Heart right ventricle (tissue), 16 donors: Measurements from ENCODE around the gene RCC2. TPM values are rescaled to one million over a fixed set of nuclear protein-coding genes. Genes with fewer than 3 reads are reported as not detected.

Experiments used
- ATAC-seq, 8 donors: fragments of 200-7000 bp; cut with Tn5 transposase; one replicate each; pipeline ENCODE4 v1.9.1; 2020; ENCODE audit warnings: mild to moderate bottlenecking in 8 of 8, moderate library complexity in 8 of 8, moderate number of reproducible peaks in 1 of 8
- DNase-seq, 2 donors: peaks; one replicate each; pipeline ENCODE4 v3.0.0-alpha.2; 2020
- H3K27ac ChIP-seq, 10 donors: fragments of 200-600 bp; sonication (generic) in 2 of 10; one replicate each; pipeline versions ENCODE4 v1.5.0 to v1.8.0; 2020 to 2022; ENCODE audit warnings: mild to moderate bottlenecking in 3 of 10
- H3K27me3 ChIP-seq, 7 donors: fragments of 200-600 bp; one replicate each; pipeline ENCODE4 v1.8.0; 2021 to 2022; ENCODE audit warnings: mild to moderate bottlenecking in 2 of 7
- H3K36me3 ChIP-seq, 9 donors: fragments of 200-600 bp; sonication (generic) in 1 of 9; one replicate each; pipeline versions ENCODE4 v1.5.0 to v1.8.0; 2020 to 2022; ENCODE audit warnings: mild to moderate bottlenecking in 2 of 9
- H3K4me1 ChIP-seq, 9 donors: fragments of 200-600 bp; sonication (generic) in 1 of 9; one replicate each; pipeline versions ENCODE4 v1.5.0 to v1.8.0; 2020 to 2022; ENCODE audit warnings: mild to moderate bottlenecking in 4 of 9
- H3K4me3 ChIP-seq, 10 donors: fragments of 200-600 bp; sonication (generic) in 2 of 10; one replicate each; pipeline versions ENCODE4 v1.5.0 to v1.8.0; 2020 to 2022; ENCODE audit warnings: mild to moderate bottlenecking in 7 of 10, moderate library complexity in 2 of 10
- H3K9me3 ChIP-seq, 11 donors: fragments of 200-600 bp in 10 of 11; sonication (generic) in 2 of 11; one replicate each; pipeline versions ENCODE4 v1.5.0 to v1.8.0; 2013 to 2022; ENCODE audit warnings: mild to moderate bottlenecking in 2 of 11, control low read depth in 1 of 11, moderate library complexity in 1 of 11
- CTCF ChIP-seq, 9 donors: fragments of 200-600 bp; sonication (generic) in 2 of 9; IDR thresholded peaks; one replicate each; pipeline versions ENCODE4 v1.5.0 to v1.8.0; 2021 to 2022; ENCODE audit warnings: antibody characterized with exemption in 9 of 9, mild to moderate bottlenecking in 5 of 9, moderate library complexity in 1 of 9
- WGBS, 2 donors: extraction: QIAGEN DNeasy Blood & Tissue Kit; methylation state at CpG; one replicate each; pipeline ENCODE4 v1.1.7; 2013; ENCODE audit warnings: inconsistent platforms in 1 of 2; 5-methylcytosine and 5-hydroxymethylcytosine counted together
- intact Hi-C, 10 donors: fragments of 100-400 bp; cut with DNase I; formaldehyde crosslinking; loops; one replicate each; pipeline versions ENCODE4 v1.11.1 to v1.14.2; 2022
- polyA plus RNA-seq, 2 donors: library from polyadenylated mRNA; stranded (reverse); fragments of 200-250 nt; gene quantifications; one replicate each; pipeline ENCODE4 v1.2.3, GENCODE V29; 2013
- total RNA-seq, 10 donors: library from RNA; stranded (reverse); fragmentation: NEBNext Ultra II Directional in 3 of 10; extraction: Animal tissue kit (Norgen Biotek cat#: 25700) in 3 of 10; gene quantifications; one replicate each; pipeline versions ENCODE4 v1.2.1 to v1.2.4, GENCODE V29; 2021 to 2023
- donor health status: Arrhythmogenic right ventricular cardiomyopathy.
- donor health status: ischemic (EF 13 %, LVEDD 7.1; RV severe dilation, severe dysfunction).
- donor health status: healthy with polysubstance abuse.
- donor health status: DM: no; HTN: yes; CAD: no.
- donor health status: DM: no; HTN: no; CAD: no.
- donor health status: ischemic (EF 25% LVEDD 6.9; RV normal size, moderate dysfunction).
- donor health status: ischemic (EF 25% LVEDD 5.7; RV mildly dilated, moderate dysfunction).
- donor health status: healthy.
- donor health status: DM: yes; HTN: yes; CAD: no.
- donor health status: Ischemic cardiomyopathy.
- donor health status: ischemic (EF 35%, LVEDD 5.7; RV mildly dilated, moderate dysfunction).
- donor health status: nonischemic (EF 11% LVEDD 7.7; RV severe dilation, severe dysfunction).
- donor health status: DM: yes; HTN: yes; CAD: no.
- donor health status: PGD.
- donor health status: ischemic (EF 29% LVEDD 5.4; RV normal size, mild dysfunction).
- donor health status: nonischemic (EF 23%, LVEDD 6.1; RV moderate dilation, normal function).

RCC2 gene
- total and polyA plus RNA-seq, 12 donors, result 9.0 to 25.3 (median 11.4) TPM

GRCh38 chr1:17438318-17439249 lies 893 bp downstream of the RCC2 start:
- Histone ChIP-seq H3K9me3 (no peaks in the 10 kb centered on the region), H3K27ac (peak overlapping the region; percentile 65 to 94 (median 82)), H3K27me3 (no peaks in the 10 kb centered on the region), H3K4me3 (peak overlapping the region; percentile 51 to 92 (median 79)), H3K36me3 (peaks cover 0 to 19% (median 0%) of the 10 kb centered on the region in 9 donors), H3K4me1 (peaks cover 0 to 35% (median 21%) of the 10 kb centered on the region in 9 donors)
- TF ChIP-seq CTCF (IDR thresholded peaks at IDR 0.05), result no peak
- WGBS, 2 donors, result 0% methylated on average over 62 to 76 of the region's 78 CpGs
- peak; percentile 35 to 77 (median 55) for ATAC-seq
- intact Hi-C loops, result loop anchor here in 3 of 10 donors (1.0 to 10.0 kb wide), 3 partner anchors 18 to 196 kb away; no protein-coding TSS in a partner anchor
- peak; percentile 67 to 73 for DNase-seq

- H3K36me3 ChIP-seq, result peaks cover 0 to 27% (median 0%) of the 10 kb centered on the region in 9 donors
- H3K9me3 ChIP-seq, result no peaks in the 10 kb centered on the region
- DNase-seq (peak; percentile 21 to 47), ATAC-seq (peak; percentile 54 to 72 (median 58))
- peaks cover 0 to 38% (median 21%) of the 10 kb centered on the region in 9 donors for H3K4me1 ChIP-seq
- no peak for TF ChIP-seq CTCF (IDR thresholded peaks at IDR 0.05)
- 0 to 1% methylated on average over 41 to 104 of the region's 115 CpGs for WGBS, 2 donors
- intact Hi-C loops, result loop anchor here in 1 of 10 donors (10.0 kb wide), 1 partner anchor 197 kb away; no protein-coding TSS in a partner anchor
- peak overlapping the region; percentile 65 to 94 (median 82) for H3K27ac ChIP-seq
- H3K4me3 ChIP-seq, result peak overlapping the region; percentile 51 to 92 (median 79)
- H3K27me3 ChIP-seq, result no peaks in the 10 kb centered on the region
Measured at GRCh38 chr1:17437580-17438317, 1.7 kb downstream of the RCC2 start.

- H3K4me3 ChIP-seq, result peak overlapping the region; percentile 18 to 92 (median 79)
- no peak for DNase-seq
- intact Hi-C loops, result loop anchor here in 1 of 10 donors (10.0 kb wide), 1 partner anchor 198 kb away; no protein-coding TSS in a partner anchor
- WGBS, 2 donors, result 1% methylated on average over 9 of the region's 9 CpGs
- H3K27ac ChIP-seq, result peak overlapping the region in 9 of 10 donors; percentile 44 to 94 (median 79)
- peaks cover 0 to 44% (median 21%) of the 10 kb centered on the region in 9 donors for H3K4me1 ChIP-seq
- no peak for ATAC-seq
- TF ChIP-seq CTCF (IDR thresholded peaks at IDR 0.05), result no peak
- peaks cover 0 to 32% (median 0%) of the 10 kb centered on the region in 9 donors for H3K36me3 ChIP-seq
- no peaks in the 10 kb centered on the region for H3K27me3 ChIP-seq
- H3K9me3 ChIP-seq, result no peaks in the 10 kb centered on the region
Measured at GRCh38 chr1:17437260-17437579, 2.3 kb downstream of the RCC2 start.
